H1 (cell line): ENCODE data around the gene ZCCHC9. TPM values are rescaled to one million over a fixed set of nuclear protein-coding genes. Genes with fewer than 3 reads are reported as not detected.

ENCODE experiments used
- CTCF ChIA-PET: fragments of 300-600 bp; sonication (Branson Sonifier 250); formaldehyde crosslinking; loops from one replicate; lab custom pipeline; 2021; ENCODE audit not compliant: partially characterized antibody; lab: Charles Lee
- POLR2A ChIA-PET: fragments of 300-600 bp; sonication (Branson Sonifier 250); formaldehyde crosslinking; loops from one replicate; lab custom pipeline; 2021; ENCODE audit warnings: inconsistent platforms; ENCODE audit not compliant: partially characterized antibody; lab: Charles Lee
- DNase-seq, 2 experiments: peaks; one replicate each; pipeline versions ENCODE4 v3.0.0 to v3.0.0-alpha.2; 2010 to 2022; ENCODE audit warnings: low spot score in 2 of 2, low read depth in 1 of 2, mixed read lengths in 1 of 2
- FAIRE-seq: peaks from 2 replicates; lab custom pipeline; 2011; peaks lifted over from hg19 to GRCh38; lab: Jason Lieb, UNC
- H2AFZ ChIP-seq: 2 replicates; pipeline ENCODE4 v1.8.1; 2012; ENCODE audit warnings: low read length, inconsistent platforms
- H2AK5ac ChIP-seq: 2 replicates; pipeline ENCODE4 v1.6.1; 2013; ENCODE audit warnings: low read depth, low read length
- H2BK120ac ChIP-seq: replicated peaks from 2 replicates; pipeline ENCODE3; 2013; ENCODE audit warnings: low read depth, low read length, inconsistent platforms
- H2BK12ac ChIP-seq: 2 replicates; pipeline ENCODE4 v1.6.1; 2013; ENCODE audit warnings: low read depth, low read length
- H2BK15ac ChIP-seq: 2 replicates; pipeline ENCODE4 v1.6.1; 2013; ENCODE audit warnings: low read length
- H2BK20ac ChIP-seq: 2 replicates; pipeline ENCODE4 v1.6.1; 2013; ENCODE audit warnings: low read length
- H2BK5ac ChIP-seq: 2 replicates; pipeline ENCODE4 v1.6.1; 2013; ENCODE audit warnings: low read depth, low read length
- H3K14ac ChIP-seq: 2 replicates; pipeline ENCODE4 v1.6.1; 2013; ENCODE audit warnings: inconsistent platforms; ENCODE audit not compliant: insufficient read length
- H3K18ac ChIP-seq: 2 replicates; pipeline ENCODE4 v1.6.1; 2013; ENCODE audit warnings: low read length; ENCODE audit errors: extremely low read depth
- H3K23ac ChIP-seq: 2 replicates; pipeline ENCODE4 v1.6.1; 2013; ENCODE audit warnings: inconsistent platforms; ENCODE audit not compliant: insufficient read length
- H3K23me2 ChIP-seq: 2 replicates; pipeline ENCODE4 v1.6.1; 2013; ENCODE audit warnings: low read depth, low read length
- H3K27ac ChIP-seq: 2 replicates; pipeline ENCODE4 v1.6.1; 2011; ENCODE audit warnings: low read depth, low read length, inconsistent platforms
- H3K27me3 ChIP-seq, 4 experiments: replicated peaks in 1 of 4; 1 replicate in 1 of 4; 2 replicates in 3 of 4; pipeline versions ENCODE4 v1.6.1 to v1.8.1; 2011 to 2013; ENCODE audit warnings: low read length in 3 of 4, mild to moderate bottlenecking in 3 of 4, inconsistent platforms in 2 of 4, mixed read lengths in 2 of 4, moderate library complexity in 1 of 4; ENCODE audit not compliant: control insufficient read depth in 3 of 4, insufficient read depth in 3 of 4; ENCODE audit errors: extremely low read depth in 1 of 4
- H3K36me3 ChIP-seq, 4 experiments: 2 replicates each; pipeline versions ENCODE4 v1.6.1 to v1.8.1; 2011 to 2013; ENCODE audit warnings: mild to moderate bottlenecking in 4 of 4, low read length in 3 of 4, moderate library complexity in 2 of 4, control low read depth in 1 of 4, inconsistent platforms in 1 of 4; ENCODE audit not compliant: insufficient read depth in 4 of 4, control insufficient read depth in 2 of 4
- H3K4ac ChIP-seq: replicated peaks from 2 replicates; pipeline ENCODE3; 2013; ENCODE audit warnings: low read length, low read depth, mixed read lengths, inconsistent platforms; ENCODE audit not compliant: insufficient read length
- H3K4me1 ChIP-seq, 4 experiments: replicated peaks in 1 of 4; 1 replicate in 1 of 4; 2 replicates in 3 of 4; pipeline versions ENCODE4 v1.6.1 to v1.8.1; 2011 to 2013; ENCODE audit warnings: low read length in 3 of 4, inconsistent platforms in 2 of 4, mixed read lengths in 1 of 4; ENCODE audit not compliant: insufficient read depth in 4 of 4, control insufficient read depth in 3 of 4
- H3K4me2 ChIP-seq, 2 experiments: 2 replicates each; pipeline versions ENCODE4 v1.6.1 to v1.8.1; 2011 to 2013; ENCODE audit warnings: low read depth in 2 of 2, low read length in 2 of 2, control low read depth in 1 of 2, inconsistent platforms in 1 of 2, mild to moderate bottlenecking in 1 of 2; ENCODE audit not compliant: insufficient read depth in 1 of 2
- H3K4me3 ChIP-seq, 4 experiments: fragments of 200-600, 300-600 bp in 1 of 4; sonication (generic), shearing (Covaris generic), sonication (Bioruptor Twin) in 1 of 4; 2 replicates each; pipeline versions ENCODE4 v1.5.1 to v1.8.1; 2011 to 2016; ENCODE audit warnings: low read length in 4 of 4, low read depth in 3 of 4, control low read depth in 2 of 4, inconsistent platforms in 2 of 4, mild to moderate bottlenecking in 2 of 4, mixed read lengths in 1 of 4, moderate library complexity in 1 of 4; ENCODE audit not compliant: insufficient read depth in 2 of 4; ENCODE audit errors: extremely low read depth in 1 of 4
- H3K56ac ChIP-seq: replicated peaks from 2 replicates; pipeline ENCODE3; 2013; ENCODE audit warnings: low read depth, mild to moderate bottlenecking, mixed read lengths, low read length, inconsistent platforms; ENCODE audit not compliant: insufficient read length
- H3K79me1 ChIP-seq: 2 replicates; pipeline ENCODE4 v1.6.1; 2013; ENCODE audit warnings: low read depth, low read length, control low read depth
- H3K79me2 ChIP-seq, 2 experiments: 2 replicates each; pipeline versions ENCODE4 v1.6.1 to v1.8.1; 2012 to 2013; ENCODE audit warnings: low read length in 2 of 2, mild to moderate bottlenecking in 2 of 2, inconsistent platforms in 1 of 2; ENCODE audit not compliant: insufficient read depth in 2 of 2, control insufficient read depth in 1 of 2
- H3K9ac ChIP-seq, 4 experiments: replicated peaks in 1 of 4; 1 replicate in 1 of 4; 2 replicates in 3 of 4; pipeline versions ENCODE4 v1.6.1 to v1.8.1; 2011 to 2013; ENCODE audit warnings: low read depth in 3 of 4, low read length in 3 of 4, control low read depth in 2 of 4, mild to moderate bottlenecking in 2 of 4, moderate library complexity in 2 of 4, inconsistent platforms in 1 of 4; ENCODE audit errors: extremely low read depth in 1 of 4
- H3K9me3 ChIP-seq, 2 experiments: 2 replicates each; pipeline versions ENCODE4 v1.6.1 to v1.8.1; 2012 to 2013; ENCODE audit warnings: mild to moderate bottlenecking in 2 of 2, moderate library complexity in 2 of 2, control low read depth in 1 of 2, inconsistent platforms in 1 of 2, low read depth in 1 of 2, low read length in 1 of 2, mixed read lengths in 1 of 2; ENCODE audit not compliant: insufficient read depth in 2 of 2
- H4K20me1 ChIP-seq, 2 experiments: replicated peaks in 1 of 2; 2 replicates each; pipeline versions ENCODE3 to v1.8.1; 2011 to 2013; ENCODE audit warnings: inconsistent platforms in 2 of 2, low read length in 2 of 2, mild to moderate bottlenecking in 1 of 2; ENCODE audit not compliant: insufficient read depth in 2 of 2, control insufficient read depth in 1 of 2
- H4K5ac ChIP-seq: 2 replicates; pipeline ENCODE4 v1.6.1; 2013; ENCODE audit warnings: low read length, low read depth, mixed read lengths, inconsistent platforms; ENCODE audit not compliant: insufficient read length
- H4K8ac ChIP-seq: 2 replicates; pipeline ENCODE4 v1.8.0; 2013; ENCODE audit warnings: mild to moderate bottlenecking, moderate library complexity, low read length, inconsistent platforms; ENCODE audit not compliant: insufficient read depth; ENCODE audit errors: extremely low read depth
- H4K91ac ChIP-seq: replicated peaks from 2 replicates; pipeline ENCODE3; 2013; ENCODE audit warnings: low read length, mixed read lengths, inconsistent platforms; ENCODE audit not compliant: insufficient read length
- CEBPB ChIP-seq: IDR thresholded peaks from 2 replicates; pipeline ENCODE4 v1.6.1; 2012; ENCODE audit warnings: low read depth, low read length
- GTF2F1 ChIP-seq: IDR thresholded peaks from 2 replicates; pipeline ENCODE4 v1.6.1; 2012; ENCODE audit warnings: low read depth, low read length, improper control_type of control experiment, borderline replicate concordance
- JUND ChIP-seq: IDR thresholded peaks from 2 replicates; pipeline ENCODE4 v1.6.1; 2011; ENCODE audit warnings: mild to moderate bottlenecking, improper control_type of control experiment, low read length
- SIX5 ChIP-seq: IDR thresholded peaks from 2 replicates; pipeline ENCODE4 v1.6.1; 2011; ENCODE audit warnings: mild to moderate bottlenecking, low read depth, low read length
- TEAD4 ChIP-seq: IDR thresholded peaks from 2 replicates; pipeline ENCODE4 v1.6.1; 2012; ENCODE audit warnings: low read depth, low read length, inconsistent platforms, mixed read lengths
- WGBS, 2 experiments: shearing (Covaris generic) in 1 of 2; methylation state at CpG; one replicate each; pipeline versions ENCODE4 v1.1.6 to v1.1.7; 2013 to 2015; ENCODE audit warnings: low lambda C conversion rate in 2 of 2, mixed read lengths in 2 of 2, inconsistent platforms in 1 of 2, low coverage in 1 of 2, missing lambda C conversion rate in 1 of 2; ENCODE audit not compliant: insufficient replicate concordance in 2 of 2, insufficient coverage in 1 of 2, insufficient read length in 1 of 2; ENCODE audit errors: extremely low coverage in 1 of 2, missing lambda C conversion rate in 1 of 2; 5-methylcytosine and 5-hydroxymethylcytosine counted together
- polyA plus RNA-seq, 7 experiments: library from polyadenylated mRNA; depleted of rRNA in 3 of 7; stranded (reverse) in 5 of 7; unstranded in 2 of 7; fragments of >200 nt in 5 of 7; fragments of 200-250 nt in 2 of 7; gene quantifications; 1 replicate in 5 of 7; 2 replicates in 1 of 7; 4 replicates in 1 of 7; pipeline versions ENCODE4 v1.2.1 to v1.2.3, GENCODE V29; 2011 to 2013; ENCODE audit warnings: missing spikeins in 2 of 7, mixed read lengths in 2 of 7
- total RNA-seq: library from RNA; stranded (reverse); fragmentation: NEBNext Ultra II Directional; extraction: Animal tissue kit (Norgen Biotek cat#: 25700); gene quantifications from 2 replicates; pipeline ENCODE4 v1.2.1, GENCODE V29; 2021

The ZCCHC9 gene
- total and polyA plus RNA-seq, 2 of the 8 experiments (the other 6 are each of a cell fraction or from before 2014, with no cell fraction given), result 10.9 to 33.6 TPM

DNA sequence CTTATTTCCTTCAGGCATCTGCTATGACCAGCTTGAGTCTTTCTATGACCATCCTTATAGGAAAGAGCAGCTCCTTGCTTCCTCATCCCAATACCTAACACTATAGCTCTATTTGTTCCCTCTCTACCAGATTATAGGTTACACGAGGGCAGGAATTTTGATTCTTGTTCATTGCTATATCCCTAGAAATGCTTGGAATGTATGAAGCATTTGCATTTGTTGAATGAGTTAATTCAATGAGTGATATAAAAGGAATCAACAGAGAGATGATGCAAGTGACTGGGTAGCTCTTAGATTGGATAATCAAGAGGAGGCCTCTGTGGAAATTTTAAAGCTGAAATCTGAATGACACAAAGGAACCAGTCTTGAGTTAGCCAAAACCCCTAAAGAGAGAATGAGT, 13.9 kb downstream of the ZCCHC9 start:
- H3K4ac ChIP-seq, result no peak overlapping the region
- no peak for FAIRE-seq
- H3K14ac ChIP-seq, result no peak overlapping the region
- WGBS, 2 experiments, result 50% methylated on average over 1 of the region's 1 CpG; no CpG with 5 or more reads in 1 of the 2 experiments
- peaks cover 0 to 6% (median 1%) of the 10 kb centered on the region in 4 experiments; a peak in 2 of 7 replicates for H3K4me1 ChIP-seq
- H3K4me3 ChIP-seq, result no peak overlapping the region
- no peaks in the 10 kb centered on the region for H3K79me2 ChIP-seq
- ChIA-PET POLR2A (interaction anchor here (0.6 to 4.4 kb wide), 2 partner anchors 13 to 28 kb away, joined by 6 to 33 read pairs; partner anchors contain the start of gene ZCCHC9), CTCF (interaction anchor here (0.8 to 0.9 kb wide), 2 partner anchors 16 to 603 kb away, joined by 3 read pairs; no protein-coding TSS in a partner anchor)
- no peak overlapping the region for H2BK12ac ChIP-seq
- no peaks in the 10 kb centered on the region for H3K79me1 ChIP-seq
- H4K5ac ChIP-seq, result no peak overlapping the region
- no peak overlapping the region for H3K23ac ChIP-seq
- no peaks in the 10 kb centered on the region for H3K9me3 ChIP-seq
- H2BK5ac ChIP-seq, result no peak overlapping the region
- H2BK120ac ChIP-seq, result no peak overlapping the region
- H3K27ac ChIP-seq, result no peak overlapping the region
- no peak overlapping the region for H2AK5ac ChIP-seq
- no peak overlapping the region for H4K91ac ChIP-seq
- TF ChIP-seq JUND (peak; percentile 49; the same call in 1 of the 2 replicates), GTF2F1 (no peak), CEBPB (peak; percentile 83; the same call in 1 of the 2 replicates), SIX5 (no peak), TEAD4 (peak; percentile 86)
- TF ChIP-seq, all 59 proteins: peak for 3
- Histone ChIP-seq H3K56ac (no peak overlapping the region), H3K27me3 (no peaks in the 10 kb centered on the region), H2BK20ac (no peak overlapping the region), H3K4me2 (no peak overlapping the region), H4K8ac (no peak overlapping the region), H2BK15ac (no peak overlapping the region), H3K23me2 (no peaks in the 10 kb centered on the region), H2AFZ (no peak overlapping the region), H3K18ac (no peak overlapping the region), H3K9ac (no peak overlapping the region), H3K36me3 (peaks cover 0 to 21% (median 6%) of the 10 kb centered on the region in 4 experiments; a peak in 4 of 8 replicates), H4K20me1 (no peaks in the 10 kb centered on the region)
- no peak for DNase-seq
